ENCODE results near the gene UBE2M.

The UBE2M gene

DNA sequence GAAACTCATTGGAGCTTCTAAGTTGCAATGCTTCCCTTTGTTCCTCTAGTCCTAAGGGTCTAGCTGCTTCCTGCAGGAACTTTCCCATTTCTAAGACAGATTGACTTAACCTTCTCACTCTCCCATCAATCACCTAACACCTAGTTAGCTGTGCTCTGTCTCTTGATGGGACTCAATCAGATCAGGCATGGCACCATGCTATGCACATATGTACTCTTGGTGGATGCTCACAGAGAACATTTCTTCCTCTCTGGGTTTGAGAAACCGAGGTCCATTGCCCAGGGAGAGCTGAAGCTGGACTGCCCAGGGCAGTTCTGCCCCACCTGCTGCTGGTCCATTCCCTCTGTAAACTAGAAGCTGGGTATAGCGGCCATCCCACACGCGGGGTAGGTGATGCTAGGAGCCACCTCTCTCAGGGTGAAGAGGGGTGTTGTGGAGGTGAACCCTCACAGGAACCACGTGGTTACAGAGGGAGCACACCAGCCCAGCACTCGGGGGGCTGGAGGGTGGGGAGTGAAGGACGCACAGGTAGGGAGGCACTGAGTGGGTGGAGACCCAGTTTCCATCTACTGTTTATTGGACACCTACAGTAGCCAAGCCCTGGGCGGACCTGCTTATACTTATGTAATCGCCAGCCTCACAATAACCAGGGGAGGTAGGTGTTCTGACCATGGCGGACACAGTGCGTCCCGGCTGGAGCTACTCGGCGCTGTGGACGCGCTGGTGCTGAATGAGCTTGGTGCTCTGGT, 3.1 kb upstream of the UBE2M start:
- TF ChIP-seq, protein P1, sequence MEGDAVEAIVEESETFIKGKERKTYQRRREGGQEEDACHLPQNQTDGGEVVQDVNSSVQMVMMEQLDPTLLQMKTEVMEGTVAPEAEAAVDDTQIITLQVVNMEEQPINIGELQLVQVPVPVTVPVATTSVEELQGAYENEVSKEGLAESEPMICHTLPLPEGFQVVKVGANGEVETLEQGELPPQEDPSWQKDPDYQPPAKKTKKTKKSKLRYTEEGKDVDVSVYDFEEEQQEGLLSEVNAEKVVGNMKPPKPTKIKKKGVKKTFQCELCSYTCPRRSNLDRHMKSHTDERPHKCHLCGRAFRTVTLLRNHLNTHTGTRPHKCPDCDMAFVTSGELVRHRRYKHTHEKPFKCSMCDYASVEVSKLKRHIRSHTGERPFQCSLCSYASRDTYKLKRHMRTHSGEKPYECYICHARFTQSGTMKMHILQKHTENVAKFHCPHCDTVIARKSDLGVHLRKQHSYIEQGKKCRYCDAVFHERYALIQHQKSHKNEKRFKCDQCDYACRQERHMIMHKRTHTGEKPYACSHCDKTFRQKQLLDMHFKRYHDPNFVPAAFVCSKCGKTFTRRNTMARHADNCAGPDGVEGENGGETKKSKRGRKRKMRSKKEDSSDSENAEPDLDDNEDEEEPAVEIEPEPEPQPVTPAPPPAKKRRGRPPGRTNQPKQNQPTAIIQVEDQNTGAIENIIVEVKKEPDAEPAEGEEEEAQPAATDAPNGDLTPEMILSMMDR (conservative IDR thresholded peaks at IDR 0.05; ENCODE audit: low read depth, low read length) = no peak
- H3K4me3 ChIP-seq (ENCODE audit: low read depth, low read length) = no peak overlapping the region
- DNase-seq (ENCODE audit: low read depth) = no peak

- DNase-seq (ENCODE audit: low read depth) = no peak
- TF ChIP-seq, protein P1 (conservative IDR thresholded peaks at IDR 0.05; ENCODE audit: low read depth, low read length) = no peak
- H3K4me3 ChIP-seq (ENCODE audit: low read depth, low read length) = no peak overlapping the region
Observed at GRCh38 chr19:58560921-58561320, 2.5 kb upstream of the UBE2M start.

- TF ChIP-seq, protein P1 (conservative IDR thresholded peaks at IDR 0.05; ENCODE audit: low read depth, low read length) = no peak
- DNase-seq (ENCODE audit: low read depth) = no peak
- peak overlapping the region; percentile 98 for H3K4me3 ChIP-seq (ENCODE audit: low read depth, low read length)
Observed at GRCh38 chr19:58560007-58560887, 1.8 kb upstream of the UBE2M start.

DNA sequence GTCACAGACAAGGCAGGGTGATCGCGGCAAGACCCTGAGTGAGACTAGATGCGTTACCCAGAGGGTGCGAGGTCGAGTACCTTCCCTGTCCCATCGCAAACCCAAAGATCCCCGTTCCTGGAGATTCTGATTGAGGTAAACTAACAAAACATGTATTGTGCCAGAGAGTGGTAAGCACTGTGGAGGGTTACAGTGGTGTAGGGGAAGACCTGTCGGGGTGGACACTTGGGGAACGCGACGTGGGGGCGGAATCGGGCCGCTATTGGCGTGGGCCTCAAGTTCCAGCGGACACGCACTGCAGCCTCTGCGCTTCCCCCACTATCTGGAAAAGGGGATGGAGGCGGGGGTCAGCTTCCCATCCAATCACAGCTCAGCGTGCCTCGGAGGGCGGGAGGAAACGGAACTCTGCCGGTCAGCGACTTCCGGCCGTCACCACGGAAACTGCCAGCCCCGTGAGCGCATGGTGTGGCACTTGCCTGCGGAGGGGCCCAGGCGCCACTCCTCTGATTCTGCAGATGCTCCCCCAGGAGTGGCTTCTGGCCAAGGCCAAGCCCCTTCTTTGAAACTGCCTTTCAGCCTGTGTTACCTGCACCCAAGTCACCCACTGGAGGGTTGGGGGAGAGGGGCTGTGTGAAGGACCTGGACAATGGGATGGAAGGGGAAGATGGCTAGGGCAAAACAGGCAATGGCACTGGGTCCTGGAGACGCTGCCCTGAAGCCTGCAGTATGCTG, 1.0 kb upstream of the UBE2M start:
- peak overlapping the region; percentile 98 for H3K4me3 ChIP-seq (ENCODE audit: low read depth, low read length)
- peak; percentile 94 for DNase-seq (ENCODE audit: low read depth)
- TF ChIP-seq, protein P1 (conservative IDR thresholded peaks at IDR 0.05; ENCODE audit: low read depth, low read length) = no peak

DNA sequence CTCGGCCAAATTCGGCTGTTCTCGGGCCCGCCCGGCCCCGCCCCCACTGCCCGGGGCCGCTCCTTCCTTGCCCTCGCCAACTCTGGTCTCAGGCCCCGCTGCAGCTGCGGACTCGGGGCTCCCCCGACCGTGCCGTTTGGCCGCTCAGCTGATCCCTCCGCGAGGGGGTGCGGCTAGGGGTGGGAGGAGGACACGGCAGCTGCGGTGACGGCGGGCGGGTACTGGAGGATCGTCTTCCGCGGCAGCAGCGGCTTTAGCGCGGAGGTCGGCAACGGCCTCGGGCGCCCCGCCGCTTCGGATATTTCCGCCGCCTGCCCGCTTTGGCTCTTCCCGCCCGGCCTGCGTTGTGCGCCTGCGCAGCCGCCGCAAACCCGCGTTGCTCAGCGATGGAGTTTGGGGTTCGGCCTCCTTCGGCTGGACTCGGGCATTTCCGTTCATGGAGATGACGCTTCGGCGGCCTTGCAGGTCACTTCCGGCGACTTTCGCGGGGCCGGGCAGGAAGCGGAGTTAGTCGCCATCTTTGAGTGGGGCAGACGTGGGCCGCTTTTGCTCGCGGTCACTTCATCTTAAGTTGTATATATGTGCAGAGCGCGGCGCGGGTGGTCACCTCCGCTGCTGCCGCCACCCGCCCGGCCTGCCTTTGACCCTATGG, 338 bp upstream of the UBE2M start:
- TF ChIP-seq, protein P1 (conservative IDR thresholded peaks at IDR 0.05; ENCODE audit: low read depth, low read length) = no peak
- H3K4me3 ChIP-seq (ENCODE audit: low read depth, low read length) = peak overlapping the region; percentile 98
- peak; percentile 99 for DNase-seq (ENCODE audit: low read depth)

- TF ChIP-seq, protein P1 (conservative IDR thresholded peaks at IDR 0.05; ENCODE audit: low read depth, low read length) = no peak
- DNase-seq (ENCODE audit: low read depth) = no peak
- H3K4me3 ChIP-seq (ENCODE audit: low read depth, low read length) = peak overlapping the region; percentile 98
Observed at GRCh38 chr19:58557221-58558065, 968 bp downstream of the UBE2M start.

Measured in choroid plexus epithelial cell (primary cell).